SK-N-SH (cell line): ENCODE measurements around the gene EXOC4.

Experiments
- EP300 ChIP-seq, 2 experiments: IDR thresholded peaks; 2 replicates each; pipeline versions ENCODE4 v1.4.0 to v1.6.1; 2012; ENCODE audit warnings: borderline replicate concordance in 1 of 2, low read depth in 1 of 2, low read length in 1 of 2
- GABPA ChIP-seq: IDR thresholded peaks from 2 replicates; pipeline ENCODE4 v1.4.0; 2012; ENCODE audit warnings: low read depth, mild to moderate bottlenecking
- GATA2 ChIP-seq: sonication (generic); formaldehyde crosslinking; IDR thresholded peaks from 2 replicates; pipeline ENCODE4 v1.5.0; 2020; ENCODE audit warnings: mild to moderate bottlenecking, missing genetic modification reagents
- MAX ChIP-seq: IDR thresholded peaks from 2 replicates; pipeline ENCODE4 v1.4.0; 2012; ENCODE audit warnings: low read depth
- POLR2AphosphoS5 ChIP-seq: IDR thresholded peaks from 2 replicates; pipeline ENCODE4 v1.6.1; 2012; ENCODE audit warnings: low read depth, low read length
- RAD21 ChIP-seq: IDR thresholded peaks from 2 replicates; pipeline ENCODE4 v1.6.1; 2012; ENCODE audit warnings: mild to moderate bottlenecking, low read length
- RFX5 ChIP-seq: IDR thresholded peaks from 2 replicates; pipeline ENCODE4 v1.6.1; 2012; ENCODE audit warnings: mild to moderate bottlenecking, improper control_type of control experiment, low read length
- TCF12 ChIP-seq: IDR thresholded peaks from 2 replicates; pipeline ENCODE4 v1.4.0; 2012
- TEAD4 ChIP-seq: IDR thresholded peaks from 2 replicates; pipeline ENCODE4 v1.4.0; 2012; ENCODE audit warnings: mild to moderate bottlenecking, borderline replicate concordance; ENCODE audit not compliant: insufficient read depth
- YY1 ChIP-seq: IDR thresholded peaks from 2 replicates; pipeline ENCODE4 v1.4.0; 2012; ENCODE audit warnings: low read depth, mild to moderate bottlenecking
- TF ChIP-seq, protein P1 (sequence below): fragments of 200-600 bp; sonication (generic); IDR thresholded peaks from 2 replicates; pipeline ENCODE4 v1.6.1; 2017; ENCODE audit warnings: antibody characterized with exemption, mild to moderate bottlenecking, moderate library complexity
- TF ChIP-seq, protein P2 (sequence below): fragments of 150-350 bp; IDR thresholded peaks from 2 replicates; pipeline ENCODE4 v1.6.1; 2016; ENCODE audit warnings: mild to moderate bottlenecking, low read depth, low read length

DNA sequence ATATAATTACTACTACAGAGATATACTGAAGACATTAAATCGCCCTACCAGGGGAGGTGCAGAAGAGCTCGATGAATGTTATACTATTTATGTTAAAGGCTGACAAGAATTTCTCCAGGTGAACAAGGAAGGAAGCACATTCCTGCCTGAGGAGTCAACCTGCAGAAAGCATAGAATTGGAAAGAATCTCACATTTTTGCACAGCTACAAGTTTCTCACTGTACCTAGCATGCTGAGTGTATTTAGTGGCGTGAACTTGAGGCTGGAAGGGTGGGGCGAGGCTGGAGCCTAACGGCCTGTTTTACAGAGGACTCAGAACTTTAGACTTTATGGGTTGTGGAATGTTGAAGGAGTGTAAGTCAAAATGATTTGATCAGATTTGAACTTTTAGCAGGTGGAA lies 500.6 kb downstream of the EXOC4 start:
- TF ChIP-seq, protein P1, sequence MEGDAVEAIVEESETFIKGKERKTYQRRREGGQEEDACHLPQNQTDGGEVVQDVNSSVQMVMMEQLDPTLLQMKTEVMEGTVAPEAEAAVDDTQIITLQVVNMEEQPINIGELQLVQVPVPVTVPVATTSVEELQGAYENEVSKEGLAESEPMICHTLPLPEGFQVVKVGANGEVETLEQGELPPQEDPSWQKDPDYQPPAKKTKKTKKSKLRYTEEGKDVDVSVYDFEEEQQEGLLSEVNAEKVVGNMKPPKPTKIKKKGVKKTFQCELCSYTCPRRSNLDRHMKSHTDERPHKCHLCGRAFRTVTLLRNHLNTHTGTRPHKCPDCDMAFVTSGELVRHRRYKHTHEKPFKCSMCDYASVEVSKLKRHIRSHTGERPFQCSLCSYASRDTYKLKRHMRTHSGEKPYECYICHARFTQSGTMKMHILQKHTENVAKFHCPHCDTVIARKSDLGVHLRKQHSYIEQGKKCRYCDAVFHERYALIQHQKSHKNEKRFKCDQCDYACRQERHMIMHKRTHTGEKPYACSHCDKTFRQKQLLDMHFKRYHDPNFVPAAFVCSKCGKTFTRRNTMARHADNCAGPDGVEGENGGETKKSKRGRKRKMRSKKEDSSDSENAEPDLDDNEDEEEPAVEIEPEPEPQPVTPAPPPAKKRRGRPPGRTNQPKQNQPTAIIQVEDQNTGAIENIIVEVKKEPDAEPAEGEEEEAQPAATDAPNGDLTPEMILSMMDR: no peak
- no peak for TF ChIP-seq GATA2
- TF ChIP-seq POLR2AphosphoS5: no peak
- TF ChIP-seq TEAD4: no peak
- TF ChIP-seq YY1: no peak
- TF ChIP-seq RFX5: no peak
- TF ChIP-seq, protein P2, sequence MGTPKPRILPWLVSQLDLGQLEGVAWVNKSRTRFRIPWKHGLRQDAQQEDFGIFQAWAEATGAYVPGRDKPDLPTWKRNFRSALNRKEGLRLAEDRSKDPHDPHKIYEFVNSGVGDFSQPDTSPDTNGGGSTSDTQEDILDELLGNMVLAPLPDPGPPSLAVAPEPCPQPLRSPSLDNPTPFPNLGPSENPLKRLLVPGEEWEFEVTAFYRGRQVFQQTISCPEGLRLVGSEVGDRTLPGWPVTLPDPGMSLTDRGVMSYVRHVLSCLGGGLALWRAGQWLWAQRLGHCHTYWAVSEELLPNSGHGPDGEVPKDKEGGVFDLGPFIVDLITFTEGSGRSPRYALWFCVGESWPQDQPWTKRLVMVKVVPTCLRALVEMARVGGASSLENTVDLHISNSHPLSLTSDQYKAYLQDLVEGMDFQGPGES: no peak
- TF ChIP-seq MAX: no peak
- no peak for TF ChIP-seq GABPA
- no peak for TF ChIP-seq RAD21
- TF ChIP-seq EP300 (IDR thresholded peaks at IDR 0.05; ENCODE audit: borderline replicate concordance in 1 of 2, low read depth in 1 of 2, low read length in 1 of 2): no peak
- no peak for TF ChIP-seq TCF12
